Ishikawa (cell line): ENCODE data around the gene SPRY4.

Experiments
- CEBPB ChIP-seq: IDR thresholded peaks from 2 replicates; pipeline ENCODE4 v1.6.1; 2012
- CREB1 ChIP-seq: IDR thresholded peaks from 2 replicates; pipeline ENCODE4 v1.6.1; 2012; ENCODE audit warnings: low read depth
- EGR1 ChIP-seq: IDR thresholded peaks from 2 replicates; pipeline ENCODE4 v1.6.1; 2012
- EP300 ChIP-seq: IDR thresholded peaks from 2 replicates; pipeline ENCODE4 v1.6.1; 2012; ENCODE audit warnings: borderline replicate concordance
- FOXM1 ChIP-seq: IDR thresholded peaks from 2 replicates; pipeline ENCODE4 v1.6.1; 2012; ENCODE audit warnings: low read depth, borderline replicate concordance
- MAX ChIP-seq: IDR thresholded peaks from 2 replicates; pipeline ENCODE4 v1.6.1; 2012
- NFIC ChIP-seq: IDR thresholded peaks from 2 replicates; pipeline ENCODE4 v1.6.1; 2012
- RAD21 ChIP-seq: IDR thresholded peaks from 2 replicates; pipeline ENCODE4 v1.6.1; 2012; ENCODE audit warnings: low read depth
- REST ChIP-seq: IDR thresholded peaks from 2 replicates; pipeline ENCODE4 v1.6.1; 2012; ENCODE audit warnings: low read depth, mild to moderate bottlenecking
- TAF1 ChIP-seq: IDR thresholded peaks from 2 replicates; pipeline ENCODE4 v1.6.1; 2012; ENCODE audit warnings: low read depth, mild to moderate bottlenecking
- TCF12 ChIP-seq: IDR thresholded peaks from 2 replicates; pipeline ENCODE4 v1.6.1; 2012; ENCODE audit warnings: low read depth
- TEAD4 ChIP-seq: IDR thresholded peaks from 2 replicates; pipeline ENCODE4 v1.6.1; 2012
- USF1 ChIP-seq: IDR thresholded peaks from 2 replicates; pipeline ENCODE4 v1.6.1; 2012
- YY1 ChIP-seq: IDR thresholded peaks from 2 replicates; pipeline ENCODE4 v1.6.1; 2012; ENCODE audit warnings: low read depth
- ZBTB7A ChIP-seq: IDR thresholded peaks from 2 replicates; pipeline ENCODE4 v1.6.1; 2012; ENCODE audit warnings: low read depth

Gene SPRY4

GRCh38 chr5:142322747-142323479 is 1.9 kb downstream of the SPRY4 start:
- TF ChIP-seq CREB1 (no peak), EGR1 (no peak), REST (no peak), TAF1 (no peak), YY1 (no peak), NFIC (no peak), USF1 (no peak), CEBPB (no peak), MAX (no peak), RAD21 (no peak), TEAD4 (no peak), TCF12 (no peak)

- TF ChIP-seq ZBTB7A (no peak), YY1 (no peak), EP300 (no peak), REST (no peak), TEAD4 (no peak), USF1 (no peak), CEBPB (no peak), RAD21 (no peak), MAX (no peak), TAF1 (no peak)
These were observed 2.4 kb downstream of the SPRY4 start for GRCh38 chr5:142322403-142322746.

- no peak for TF ChIP-seq NFIC
- TF ChIP-seq TAF1 = no peak
- TF ChIP-seq RAD21 = no peak
- no peak for TF ChIP-seq ZBTB7A
- no peak for TF ChIP-seq CREB1
- no peak for TF ChIP-seq TEAD4
- TF ChIP-seq YY1 = no peak
- no peak for TF ChIP-seq FOXM1
- no peak for TF ChIP-seq USF1
- no peak for TF ChIP-seq REST
These were observed 3.8 kb downstream of the SPRY4 start for GRCh38 chr5:142320851-142321560.

GRCh38 chr5:142320430-142320738 is 4.4 kb downstream of the SPRY4 start:
- TF ChIP-seq REST = no peak
- TF ChIP-seq TEAD4 = no peak
- no peak for TF ChIP-seq MAX
- no peak for TF ChIP-seq TAF1
- TF ChIP-seq TCF12 = no peak
- TF ChIP-seq EP300 = no peak
- TF ChIP-seq USF1 = no peak
